Prostate gland (tissue), 2 donors: ENCODE measurements around the gene ATOX1. TPM values are rescaled to one million over a fixed set of nuclear protein-coding genes. Genes with fewer than 3 reads are reported as not detected.

Experiments
- DNase-seq: peaks from one replicate; pipeline ENCODE4 v3.0.0-alpha.2; 2019; ENCODE audit warnings: low spot score
- H3K27ac ChIP-seq, 2 donors: fragments of 200-600 bp; sonication (generic); 2 replicates each; pipeline ENCODE4 v1.5.1; 2017 to 2019
- H3K27me3 ChIP-seq: fragments of 200-600 bp; sonication (generic); replicated peaks from 2 replicates; pipeline ENCODE4 v1.5.1; 2019; ENCODE audit not compliant: insufficient read depth
- H3K36me3 ChIP-seq, 2 donors: fragments of 200-600 bp; sonication (generic); 1 replicate in 1 of 2; 2 replicates in 1 of 2; pipeline versions ENCODE4 v1.5.1 to v1.8.1; 2017 to 2019
- H3K4me1 ChIP-seq: fragments of 200-600 bp; sonication (generic); replicated peaks from 2 replicates; pipeline ENCODE4 v1.5.1; 2019
- H3K4me3 ChIP-seq, 2 donors: fragments of 200-600 bp; sonication (generic); 2 replicates each; pipeline ENCODE4 v1.5.1; 2017 to 2019
- H3K9me3 ChIP-seq: fragments of 200-600 bp; sonication (generic); 2 replicates; pipeline ENCODE4 v1.5.1; 2017
- CTCF ChIP-seq, 4 experiments: fragments of 200-600 bp in 2 of 4; fragments of 450-650 bp in 2 of 4; sonication (generic) in 2 of 4; IDR thresholded peaks; 1 replicate in 3 of 4; 2 replicates in 1 of 4; pipeline ENCODE4 v1.5.1; 2016 to 2019; ENCODE audit warnings: antibody characterized with exemption in 4 of 4, mild to moderate bottlenecking in 2 of 4, moderate library complexity in 2 of 4
- POLR2A ChIP-seq: fragments of 450-650 bp; IDR thresholded peaks from one replicate; pipeline ENCODE4 v1.6.1; 2016; ENCODE audit warnings: antibody characterized with exemption, mild to moderate bottlenecking
- POLR2AphosphoS5 ChIP-seq: sonication (generic); formaldehyde crosslinking; IDR thresholded peaks from one replicate; pipeline ENCODE4 v1.6.1; 2017; ENCODE audit warnings: antibody characterized with exemption
- whole genome bisulfite sequencing: methylation state at CpG from one replicate; pipeline ENCODE4 v1.1.5; 2018; 5-methylcytosine and 5-hydroxymethylcytosine counted together
- intact Hi-C: fragments of 100-400 bp; cut with DNase I; formaldehyde crosslinking; loops from one replicate; pipeline ENCODE4 v1.14.2; 2022
- small RNA-seq, 2 donors: library from RNA; depleted of rRNA; stranded (forward); fragments of <200 nt; gene quantifications; one replicate each; pipeline ENCODE3, GENCODE V24; 2016
- total RNA-seq, 2 donors: library from RNA; depleted of rRNA; stranded (reverse); fragments of >200 nt; gene quantifications; one replicate each; pipeline ENCODE4 v1.1.0, GENCODE V29; 2016

The ATOX1 gene
- total RNA-seq, 2 donors from 2014 or later, result 97.8 to 163 TPM

- Histone ChIP-seq H3K4me3 (no peak overlapping the region), H3K4me1 (no peaks in the 10 kb centered on the region), H3K27me3 (no peaks in the 10 kb centered on the region), H3K27ac (peak overlapping the region; percentile 45 to 48), H3K9me3 (no peaks in the 10 kb centered on the region), H3K36me3 (no peaks in the 10 kb centered on the region)
- intact Hi-C loops, result no loop called here
- no peak for TF ChIP-seq POLR2A
- TF ChIP-seq POLR2AphosphoS5, result no peak
- TF ChIP-seq CTCF (IDR thresholded peaks at IDR 0.05), result no peak
- WGBS, result 62% methylated on average over 8 of the region's 8 CpGs
- no peak for DNase-seq
Observed at GRCh38 chr5:151697452-151697851, 61.0 kb downstream of the ATOX1 start.

- WGBS, result 24% methylated on average over 20 of the region's 20 CpGs
- TF ChIP-seq POLR2AphosphoS5 (no peak), CTCF (IDR thresholded peaks at IDR 0.05) (no peak), POLR2A (no peak)
- Histone ChIP-seq H3K27me3 (no peaks in the 10 kb centered on the region), H3K4me1 (no peaks in the 10 kb centered on the region), H3K27ac (peak overlapping the region; percentile 48 to 66), H3K36me3 (no peaks in the 10 kb centered on the region), H3K9me3 (no peaks in the 10 kb centered on the region), H3K4me3 (no peak overlapping the region)
- DNase-seq, result no peak
- intact Hi-C loops, result no loop called here
Observed at GRCh38 chr5:151696470-151697061, 61.9 kb downstream of the ATOX1 start.

- Histone ChIP-seq H3K9me3 (no peaks in the 10 kb centered on the region), H3K4me1 (no peaks in the 10 kb centered on the region), H3K27me3 (no peaks in the 10 kb centered on the region), H3K36me3 (no peaks in the 10 kb centered on the region), H3K27ac (peak overlapping the region; percentile 48 to 66), H3K4me3 (no peak overlapping the region)
- TF ChIP-seq CTCF (IDR thresholded peaks at IDR 0.05), result no peak
- TF ChIP-seq POLR2AphosphoS5, result no peak
- no peak for TF ChIP-seq POLR2A
- DNase-seq, result no peak
- intact Hi-C loops, result no loop called here
- 95% methylated on average over 1 of the region's 1 CpG for WGBS
Observed at GRCh38 chr5:151695464-151695863, 63.0 kb downstream of the ATOX1 start.

- Histone ChIP-seq H3K36me3 (no peaks in the 10 kb centered on the region), H3K27ac (no peak overlapping the region), H3K4me3 (no peak overlapping the region), H3K27me3 (no peaks in the 10 kb centered on the region), H3K4me1 (no peaks in the 10 kb centered on the region), H3K9me3 (no peaks in the 10 kb centered on the region)
- intact Hi-C loops, result no loop called here
- WGBS, result 62% methylated on average over 3 of the region's 3 CpGs
- no peak for TF ChIP-seq POLR2A
- no peak for TF ChIP-seq POLR2AphosphoS5
- no peak for TF ChIP-seq CTCF (IDR thresholded peaks at IDR 0.05)
- no peak for DNase-seq
Observed at GRCh38 chr5:151694035-151694485, 64.4 kb downstream of the ATOX1 start.

Small RNA genes lying within 50 kb of the gene (small RNA-seq; reads per million reads assigned to genes)
- 0 reads per million in 2 donors for gene RN7SKP232

Other genes with a start within 250 kb of the ATOX1 start
- gene FAT2, start 167.3 kb downstream of the ATOX1 start, total RNA-seq, result 10 to 100 TPM in 1 of 2 donors, 1 to 10 TPM in 1; 5.6 to 22.5 TPM
- gene SPARC, start 71.7 kb downstream of the ATOX1 start, total RNA-seq, result 1,000 to 10,000 TPM in 1 of 2 donors, 100 to 1,000 TPM in 1; 101 to 2,249 TPM
- gene G3BP1, start 13.3 kb upstream of the ATOX1 start, total RNA-seq, result 100 to 1,000 TPM in 1 of 2 donors, 10 to 100 TPM in 1; 98.4 to 119 TPM
- gene GLRA1, start 166.2 kb upstream of the ATOX1 start, total RNA-seq, result not detected